Psoas muscle (tissue), 8 donors: ENCODE data around the gene ME3. TPM values are rescaled to one million over a fixed set of nuclear protein-coding genes. Genes with fewer than 3 reads are reported as not detected.
"Not testable (repeated sequence)": the region's sequence is repeated elsewhere in the genome, so short reads cannot be mapped to it uniquely, and the experiment has no call there.

ENCODE experiments used
- ATAC-seq, 4 donors: fragments of 200-7000 bp; cut with Tn5 transposase; one replicate each; pipeline ENCODE4 v1.9.1; 2020; ENCODE audit warnings: moderate library complexity in 3 of 4, mild to moderate bottlenecking in 2 of 4
- DNase-seq, 2 donors: peaks; one replicate each; pipeline ENCODE4 v3.0.0-alpha.2; 2020
- H3K27ac ChIP-seq: fragments of 200-600 bp; one replicate; pipeline ENCODE4 v1.8.0; 2022
- H3K27me3 ChIP-seq, 3 donors: fragments of 200-600 bp in 1 of 3; one replicate each; pipeline versions ENCODE4 v1.6.1 to v1.8.0; 2013 to 2022; ENCODE audit warnings: low read length in 2 of 3, mild to moderate bottlenecking in 2 of 3, moderate library complexity in 1 of 3; ENCODE audit not compliant: insufficient read depth in 3 of 3
- H3K36me3 ChIP-seq, 2 donors: fragments of 200-600 bp in 1 of 2; one replicate each; pipeline versions ENCODE4 v1.6.1 to v1.8.0; 2013 to 2022; ENCODE audit warnings: low read depth in 1 of 2, mild to moderate bottlenecking in 1 of 2, moderate library complexity in 1 of 2; ENCODE audit not compliant: insufficient read depth in 1 of 2
- H3K4me1 ChIP-seq: fragments of 200-600 bp; one replicate; pipeline ENCODE4 v1.8.0; 2022
- H3K4me3 ChIP-seq: fragments of 200-600 bp; one replicate; pipeline ENCODE4 v1.8.0; 2022; ENCODE audit warnings: mild to moderate bottlenecking
- H3K9me3 ChIP-seq: fragments of 200-600 bp; one replicate; pipeline ENCODE4 v1.8.0; 2022
- CTCF ChIP-seq: fragments of 200-600 bp; IDR thresholded peaks from one replicate; pipeline ENCODE4 v1.8.0; 2022; ENCODE audit warnings: antibody characterized with exemption
- whole genome bisulfite sequencing, 3 donors: extraction: QIAGEN DNeasy Blood & Tissue Kit; methylation state at CpG; one replicate each; pipeline versions ENCODE4 v1.1.6 to v1.1.7; 2013; 5-methylcytosine and 5-hydroxymethylcytosine counted together
- intact Hi-C, 2 donors: fragments of 100-400 bp; cut with DNase I; formaldehyde crosslinking; loops; one replicate each; pipeline versions ENCODE4 v1.11.0 to v1.14.2; 2022
- polyA plus RNA-seq, 3 donors: library from polyadenylated mRNA; stranded (reverse); fragments of 200-250 nt; gene quantifications; one replicate each; pipeline ENCODE4 v1.2.3, GENCODE V29; 2013
- total RNA-seq, 4 donors: library from RNA; stranded (reverse); fragmentation: NEBNext Ultra II Directional in 2 of 4; extraction: Animal tissue kit (Norgen Biotek cat#: 25700) in 2 of 4; gene quantifications; one replicate each; pipeline versions ENCODE4 v1.2.1 to v1.2.4, GENCODE V29; 2021 to 2023
- donor health status: healthy with polysubstance abuse.
- donor health status: DM: no; HTN: no; CAD: no; lungs with moderate emphysema.
- donor health status: Bipolar disorder and iron deficiency.
- donor health status: healthy.
- donor health status: DM: yes; HTN: yes; CAD: no.
- donor health status: DM: no; HTN: no; CAD: no.
- donor health status: DM: no; HTN: no; CAD: no.
- donor health status: DM: yes; HTN: yes; CAD: no.

ME3 gene
- total and polyA plus RNA-seq, 7 donors: 5.1 to 19.5 (median 11.2) TPM

GRCh38 chr11:86440843-86441242, 231.6 kb downstream of the ME3 start:
- ATAC-seq (no peak), DNase-seq (no peak)
- intact Hi-C loops: no loop called here
- H3K27me3 ChIP-seq: no peaks in the 10 kb centered on the region
- H3K36me3 ChIP-seq: peaks cover 7 to 51% of the 10 kb centered on the region in 2 donors
- H3K27ac ChIP-seq: no peak overlapping the region
- 71 to 85% (median 74%) methylated on average over 2 of the region's 2 CpGs for WGBS, 3 donors
- H3K4me1 ChIP-seq: no peaks in the 10 kb centered on the region
- no peak for TF ChIP-seq CTCF
- no peaks in the 10 kb centered on the region for H3K9me3 ChIP-seq
- no peak overlapping the region for H3K4me3 ChIP-seq

GRCh38 chr11:86440305-86440716, 232.1 kb downstream of the ME3 start:
- Histone ChIP-seq H3K9me3 (no peaks in the 10 kb centered on the region), H3K4me1 (no peaks in the 10 kb centered on the region), H3K36me3 (peaks cover 7 to 46% of the 10 kb centered on the region in 2 donors), H3K27me3 (no peaks in the 10 kb centered on the region), H3K4me3 (no peak overlapping the region), H3K27ac (no peak overlapping the region)
- DNase-seq: peak; percentile 62 to 75
- peak in 3 of 4 donors; percentile 63 to 75 (median 75) for ATAC-seq
- intact Hi-C loops: no loop called here
- WGBS, 3 donors: 79 to 81% (median 80%) methylated on average over 3 of the region's 3 CpGs
- no peak for TF ChIP-seq CTCF

GRCh38 chr11:86438685-86439084, 233.7 kb downstream of the ME3 start:
- intact Hi-C loops: no loop called here
- Histone ChIP-seq H3K4me3 (no peak overlapping the region), H3K27me3 (no peaks in the 10 kb centered on the region), H3K36me3 (peaks cover 7 to 32% of the 10 kb centered on the region in 2 donors), H3K27ac (no peak overlapping the region), H3K4me1 (no peaks in the 10 kb centered on the region), H3K9me3 (no peaks in the 10 kb centered on the region)
- WGBS, 3 donors: 97 to 100% (median 100%) methylated on average over 1 of the region's 1 CpG
- TF ChIP-seq CTCF: no peak
- DNase-seq (no peak), ATAC-seq (no peak)

GRCh38 chr11:86435711-86436110, 236.7 kb downstream of the ME3 start:
- H3K36me3 ChIP-seq: peaks cover under 1 to 13% of the 10 kb centered on the region in 2 donors
- H3K27me3 ChIP-seq: no peaks in the 10 kb centered on the region
- intact Hi-C loops: no loop called here
- WGBS, 3 donors: 80 to 88% (median 85%) methylated on average over 2 of the region's 2 CpGs
- no peaks in the 10 kb centered on the region for H3K9me3 ChIP-seq
- ATAC-seq (no peak), DNase-seq (no peak)
- TF ChIP-seq CTCF: no peak
- no peaks in the 10 kb centered on the region for H3K4me1 ChIP-seq
- no peak overlapping the region for H3K27ac ChIP-seq
- no peak overlapping the region for H3K4me3 ChIP-seq

- intact Hi-C loops, H3K27ac ChIP-seq, H3K9me3 ChIP-seq, DNase-seq, H3K4me1 ChIP-seq, H3K36me3 ChIP-seq, H3K4me3 ChIP-seq, H3K27me3 ChIP-seq, ATAC-seq: not testable (repeated sequence)
- WGBS, 3 donors: 96 to 99% (median 98%) methylated on average over 27 to 38 of the region's 38 CpGs
Observed at GRCh38 chr11:86433361-86434095, 238.9 kb downstream of the ME3 start.
